ENCODE data around the gene GPR37L1.

Gene GPR37L1

DNA sequence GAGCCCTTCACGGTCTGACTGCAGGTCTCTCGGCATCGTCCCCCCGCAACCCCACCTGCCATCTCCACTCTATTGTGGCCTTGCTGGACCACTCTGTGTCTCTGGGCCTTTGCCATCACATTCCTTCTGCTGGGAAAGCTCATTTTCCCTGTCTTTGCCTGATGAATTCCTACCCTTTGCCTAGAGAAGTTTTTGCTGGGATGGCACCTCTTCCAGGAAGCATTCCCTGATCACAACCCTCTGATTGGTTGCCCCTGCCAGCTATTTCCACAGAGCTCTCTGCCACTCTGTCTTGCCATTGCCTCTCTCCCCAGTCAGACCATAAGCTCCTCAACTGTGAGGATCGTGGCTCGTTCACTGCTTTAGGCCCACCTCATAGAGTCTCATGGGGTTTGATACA, 28.9 kb upstream of the GPR37L1 start:
- H3K27ac ChIP-seq (ENCODE audit: low read depth, low read length), result no peak overlapping the region

DNA sequence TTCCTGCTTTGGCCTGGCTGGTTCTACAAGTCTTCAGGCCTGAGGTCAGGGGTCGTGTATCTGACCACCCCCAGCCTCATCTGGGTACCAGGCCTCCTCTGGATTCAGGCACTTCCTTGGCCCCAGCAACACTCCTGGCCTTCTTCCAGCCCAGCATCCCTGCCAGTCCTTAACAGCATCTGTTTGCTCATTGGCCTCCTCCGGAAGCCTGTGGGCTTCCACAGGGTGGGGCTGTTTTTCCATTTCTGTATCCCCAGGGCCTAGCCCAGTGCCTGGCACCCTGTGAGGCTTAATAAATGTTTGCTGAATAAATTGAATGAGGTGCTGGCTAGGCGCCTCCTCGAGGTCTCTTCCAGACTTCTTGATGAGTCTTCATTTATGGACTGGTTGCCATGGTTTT, 21.5 kb upstream of the GPR37L1 start:
- no peaks in the 10 kb centered on the region for H3K9me2 ChIP-seq (replicated peaks; ENCODE audit: insufficient read depth, low read length)
- TF ChIP-seq, protein P1, sequence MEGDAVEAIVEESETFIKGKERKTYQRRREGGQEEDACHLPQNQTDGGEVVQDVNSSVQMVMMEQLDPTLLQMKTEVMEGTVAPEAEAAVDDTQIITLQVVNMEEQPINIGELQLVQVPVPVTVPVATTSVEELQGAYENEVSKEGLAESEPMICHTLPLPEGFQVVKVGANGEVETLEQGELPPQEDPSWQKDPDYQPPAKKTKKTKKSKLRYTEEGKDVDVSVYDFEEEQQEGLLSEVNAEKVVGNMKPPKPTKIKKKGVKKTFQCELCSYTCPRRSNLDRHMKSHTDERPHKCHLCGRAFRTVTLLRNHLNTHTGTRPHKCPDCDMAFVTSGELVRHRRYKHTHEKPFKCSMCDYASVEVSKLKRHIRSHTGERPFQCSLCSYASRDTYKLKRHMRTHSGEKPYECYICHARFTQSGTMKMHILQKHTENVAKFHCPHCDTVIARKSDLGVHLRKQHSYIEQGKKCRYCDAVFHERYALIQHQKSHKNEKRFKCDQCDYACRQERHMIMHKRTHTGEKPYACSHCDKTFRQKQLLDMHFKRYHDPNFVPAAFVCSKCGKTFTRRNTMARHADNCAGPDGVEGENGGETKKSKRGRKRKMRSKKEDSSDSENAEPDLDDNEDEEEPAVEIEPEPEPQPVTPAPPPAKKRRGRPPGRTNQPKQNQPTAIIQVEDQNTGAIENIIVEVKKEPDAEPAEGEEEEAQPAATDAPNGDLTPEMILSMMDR (IDR thresholded peaks at IDR 0.05; ENCODE audit: insufficient read depth, low read length, poor library complexity, severe bottlenecking), result no peak
- TF ChIP-seq EZH2phosphoT487 (conservative IDR thresholded peaks at IDR 0.05; ENCODE audit: low read length), result no peak

More for the DNA sequence above, 28.9 kb upstream of the GPR37L1 start:
- Histone ChIP-seq H4K20me1 (ENCODE audit: low read depth, low read length) (no peaks in the 10 kb centered on the region), H3K4me3 (ENCODE audit: insufficient read depth, low read length, poor library complexity, severe bottlenecking) (no peak overlapping the region), H3K9ac (ENCODE audit: low read length) (no peak overlapping the region), H3F3A (ENCODE audit: insufficient read depth) (no peaks in the 10 kb centered on the region), H3K4me2 (ENCODE audit: low read depth, low read length, poor library complexity, severe bottlenecking) (no peak overlapping the region), H3K27me3 (ENCODE audit: low read length) (no peaks in the 10 kb centered on the region), H3K36me3 (ENCODE audit: low read length) (no peaks in the 10 kb centered on the region), H3K9me3 (ENCODE audit: insufficient read depth, low read length) (no peaks in the 10 kb centered on the region), H2AFZ (ENCODE audit: low read depth, low read length, severe bottlenecking) (no peak overlapping the region), H3K9me2 (replicated peaks; ENCODE audit: insufficient read depth, low read length) (no peaks in the 10 kb centered on the region), H3K79me2 (ENCODE audit: insufficient read depth, low read length) (no peaks in the 10 kb centered on the region)
- no peak for TF ChIP-seq EZH2phosphoT487 (conservative IDR thresholded peaks at IDR 0.05; ENCODE audit: low read length)
- TF ChIP-seq, protein P1 (IDR thresholded peaks at IDR 0.05; ENCODE audit: insufficient read depth, low read length, poor library complexity, severe bottlenecking), result no peak

DNA sequence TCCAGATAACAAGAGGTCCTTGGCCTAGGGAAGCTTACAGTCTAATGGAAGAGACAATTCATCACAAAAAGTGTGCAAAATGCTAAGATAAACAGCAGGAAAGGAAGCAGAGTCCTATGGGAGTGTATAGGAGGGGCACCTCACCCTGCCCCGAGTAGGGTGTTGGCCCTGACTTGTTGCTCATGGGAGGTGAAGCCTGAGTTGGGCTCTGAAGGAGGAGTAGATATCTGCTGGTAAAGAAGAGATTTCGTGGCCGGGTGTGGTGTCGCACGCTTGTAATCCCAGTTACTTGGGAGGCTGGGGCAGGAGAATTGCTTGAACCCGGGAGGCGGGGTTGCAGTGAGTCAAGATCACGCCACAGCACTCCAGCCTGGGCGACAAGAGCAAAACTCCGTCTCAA, 18.6 kb upstream of the GPR37L1 start:
- H3K9me3 ChIP-seq (ENCODE audit: insufficient read depth, low read length), result no peaks in the 10 kb centered on the region

More for the DNA sequence above, 21.5 kb upstream of the GPR37L1 start:
- Histone ChIP-seq H4K20me1 (ENCODE audit: low read depth, low read length) (no peaks in the 10 kb centered on the region), H3K4me2 (ENCODE audit: low read depth, low read length, poor library complexity, severe bottlenecking) (no peak overlapping the region), H3K9me3 (ENCODE audit: insufficient read depth, low read length) (no peaks in the 10 kb centered on the region), H3K9ac (ENCODE audit: low read length) (no peak overlapping the region), H3K79me2 (ENCODE audit: insufficient read depth, low read length) (no peaks in the 10 kb centered on the region), H3F3A (ENCODE audit: insufficient read depth) (no peaks in the 10 kb centered on the region), H3K4me3 (ENCODE audit: insufficient read depth, low read length, poor library complexity, severe bottlenecking) (no peak overlapping the region), H2AFZ (ENCODE audit: low read depth, low read length, severe bottlenecking) (no peak overlapping the region), H3K27me3 (ENCODE audit: low read length) (no peaks in the 10 kb centered on the region), H3K36me3 (ENCODE audit: low read length) (no peaks in the 10 kb centered on the region), H3K27ac (ENCODE audit: low read depth, low read length) (no peak overlapping the region)

More for the DNA sequence above, 18.6 kb upstream of the GPR37L1 start:
- no peak overlapping the region for H3K27ac ChIP-seq (ENCODE audit: low read depth, low read length)
- H3K27me3 ChIP-seq (ENCODE audit: low read length), result no peaks in the 10 kb centered on the region
- H2AFZ ChIP-seq (ENCODE audit: low read depth, low read length, severe bottlenecking), result no peak overlapping the region
- no peak for TF ChIP-seq EZH2phosphoT487 (conservative IDR thresholded peaks at IDR 0.05; ENCODE audit: low read length)
- TF ChIP-seq, protein P1 (IDR thresholded peaks at IDR 0.05; ENCODE audit: insufficient read depth, low read length, poor library complexity, severe bottlenecking), result no peak
- H4K20me1 ChIP-seq (ENCODE audit: low read depth, low read length), result no peaks in the 10 kb centered on the region
- H3K79me2 ChIP-seq (ENCODE audit: insufficient read depth, low read length), result no peaks in the 10 kb centered on the region
- no peaks in the 10 kb centered on the region for H3K36me3 ChIP-seq (ENCODE audit: low read length)
- H3K4me3 ChIP-seq (ENCODE audit: insufficient read depth, low read length, poor library complexity, severe bottlenecking), result no peak overlapping the region
- H3K4me2 ChIP-seq (ENCODE audit: low read depth, low read length, poor library complexity, severe bottlenecking), result no peak overlapping the region
- H3K9ac ChIP-seq (ENCODE audit: low read length), result no peak overlapping the region
- H3F3A ChIP-seq (ENCODE audit: insufficient read depth), result no peaks in the 10 kb centered on the region
- H3K9me2 ChIP-seq (replicated peaks; ENCODE audit: insufficient read depth, low read length), result no peaks in the 10 kb centered on the region

Measured in SU-DHL-6 (cell line).